Body of pancreas (tissue), 4 donors: ENCODE measurements around the gene COBL. TPM values are rescaled to one million over a fixed set of nuclear protein-coding genes. Genes with fewer than 3 reads are reported as not detected.

Source experiments
- ATAC-seq: fragments of 150-250 bp; one replicate; pipeline ENCODE4 v1.9.1; 2016
- DNase-seq, 4 donors: peaks; one replicate each; pipeline ENCODE4 v3.0.0-alpha.2; 2019
- H3K27ac ChIP-seq, 4 donors: fragments of 200-600 bp; sonication (generic); 1 replicate in 3 of 4; 2 replicates in 1 of 4; pipeline versions ENCODE4 v1.5.1 to v1.6.1; 2016 to 2019; ENCODE audit warnings: mild to moderate bottlenecking in 1 of 4, mixed read lengths in 1 of 4, moderate library complexity in 1 of 4
- H3K27me3 ChIP-seq, 2 donors: fragments of 200-600 bp; sonication (generic); one replicate each; pipeline ENCODE4 v1.6.0; 2016; ENCODE audit warnings: mild to moderate bottlenecking in 1 of 2
- H3K36me3 ChIP-seq, 2 donors: fragments of 200-600 bp; sonication (generic); replicated peaks in 1 of 2; 2 replicates each; pipeline ENCODE4 v1.5.1; 2016; ENCODE audit warnings: low read depth in 2 of 2; ENCODE audit not compliant: insufficient read depth in 1 of 2
- H3K4me1 ChIP-seq: fragments of 200-600 bp; sonication (generic); one replicate; pipeline ENCODE4 v1.6.0; 2016
- H3K4me3 ChIP-seq, 2 donors: fragments of 200-600 bp; sonication (generic); 1 replicate in 1 of 2; 2 replicates in 1 of 2; pipeline ENCODE4 v1.5.1; 2016 to 2019
- H3K9me3 ChIP-seq, 3 donors: fragments of 200-600 bp; sonication (generic); 1 replicate in 2 of 3; 2 replicates in 1 of 3; pipeline ENCODE4 v1.5.1; 2016
- POLR2A ChIP-seq, 3 donors: fragments of 450-650 bp; IDR thresholded peaks; one replicate each; pipeline ENCODE4 v1.6.1; 2016; ENCODE audit warnings: antibody characterized with exemption in 3 of 3, mild to moderate bottlenecking in 2 of 3
- WGBS, 2 donors: methylation state at CpG; one replicate each; pipeline ENCODE4 v1.1.5; 2017; 5-methylcytosine and 5-hydroxymethylcytosine counted together
- intact Hi-C: fragments of 100-400 bp; cut with DNase I; formaldehyde crosslinking; loops from one replicate; pipeline ENCODE4 v1.15.1; 2023
- total RNA-seq, 2 donors: library from RNA; depleted of rRNA; stranded (reverse); fragments of >200 nt; gene quantifications; one replicate each; pipeline ENCODE4 v1.1.0, GENCODE V29; 2016
- TF ChIP-seq, protein P1 (sequence below), 7 experiments: fragments of 450-650 bp in 4 of 7; fragments of 200-600 bp in 3 of 7; sonication (generic) in 3 of 7; IDR thresholded peaks; one replicate each; pipeline ENCODE4 v1.5.1; 2016 to 2019; ENCODE audit warnings: antibody characterized with exemption in 7 of 7

The COBL gene
- total RNA-seq, 2 donors from 2014 or later = 22.3 to 25.4 TPM

DNA sequence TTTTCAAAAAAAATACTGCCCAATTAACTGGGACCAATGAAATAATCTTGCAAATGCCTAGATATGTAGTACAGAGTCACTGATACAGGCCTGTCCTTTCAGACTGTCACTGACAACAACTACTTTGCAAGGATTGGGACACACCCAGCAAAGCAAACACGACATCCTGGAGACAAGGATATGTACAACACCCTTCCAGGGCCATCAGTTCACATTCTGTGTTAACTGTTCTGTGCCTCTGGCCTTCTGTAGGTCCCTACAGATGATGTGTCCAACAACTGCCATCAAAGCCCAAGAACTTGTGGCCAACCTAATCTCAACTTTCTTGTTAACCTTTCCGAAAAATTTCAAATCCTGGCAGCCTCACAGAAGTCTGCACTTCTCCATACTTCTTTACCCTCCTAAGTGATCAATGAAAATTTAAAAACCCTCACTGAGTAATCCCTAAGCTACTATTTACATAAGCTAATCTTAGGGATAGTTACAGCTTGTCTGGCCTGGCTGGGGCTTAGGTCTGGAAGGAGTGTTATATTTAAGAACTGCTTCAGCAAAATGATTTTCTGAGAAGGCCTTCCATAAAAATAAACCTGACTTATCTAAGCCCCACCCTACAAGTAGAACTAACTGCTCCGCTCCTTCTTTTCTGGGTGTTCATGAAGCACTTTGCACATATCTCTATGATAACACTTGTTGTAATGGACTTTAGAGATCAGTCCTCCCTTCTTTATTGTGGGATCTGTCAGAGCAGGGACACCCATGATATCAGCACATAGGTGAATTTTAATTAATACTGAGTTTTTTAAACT lies 21.0 kb downstream of the COBL start:
- Histone ChIP-seq H3K36me3 (no peaks in the 10 kb centered on the region), H3K4me3 (no peak overlapping the region), H3K4me1 (peaks cover 18% of the 10 kb centered on the region), H3K9me3 (no peaks in the 10 kb centered on the region), H3K27me3 (no peaks in the 10 kb centered on the region), H3K27ac (no peak overlapping the region)
- TF ChIP-seq POLR2A (IDR thresholded peaks at IDR 0.05) = no peak
- TF ChIP-seq, protein P1, sequence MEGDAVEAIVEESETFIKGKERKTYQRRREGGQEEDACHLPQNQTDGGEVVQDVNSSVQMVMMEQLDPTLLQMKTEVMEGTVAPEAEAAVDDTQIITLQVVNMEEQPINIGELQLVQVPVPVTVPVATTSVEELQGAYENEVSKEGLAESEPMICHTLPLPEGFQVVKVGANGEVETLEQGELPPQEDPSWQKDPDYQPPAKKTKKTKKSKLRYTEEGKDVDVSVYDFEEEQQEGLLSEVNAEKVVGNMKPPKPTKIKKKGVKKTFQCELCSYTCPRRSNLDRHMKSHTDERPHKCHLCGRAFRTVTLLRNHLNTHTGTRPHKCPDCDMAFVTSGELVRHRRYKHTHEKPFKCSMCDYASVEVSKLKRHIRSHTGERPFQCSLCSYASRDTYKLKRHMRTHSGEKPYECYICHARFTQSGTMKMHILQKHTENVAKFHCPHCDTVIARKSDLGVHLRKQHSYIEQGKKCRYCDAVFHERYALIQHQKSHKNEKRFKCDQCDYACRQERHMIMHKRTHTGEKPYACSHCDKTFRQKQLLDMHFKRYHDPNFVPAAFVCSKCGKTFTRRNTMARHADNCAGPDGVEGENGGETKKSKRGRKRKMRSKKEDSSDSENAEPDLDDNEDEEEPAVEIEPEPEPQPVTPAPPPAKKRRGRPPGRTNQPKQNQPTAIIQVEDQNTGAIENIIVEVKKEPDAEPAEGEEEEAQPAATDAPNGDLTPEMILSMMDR (IDR thresholded peaks at IDR 0.05) = no peak
- no peak for ATAC-seq
- DNase-seq = no peak
- WGBS, 2 donors = 23 to 39% methylated on average over 3 of the region's 3 CpGs
- intact Hi-C loops = no loop called here

DNA sequence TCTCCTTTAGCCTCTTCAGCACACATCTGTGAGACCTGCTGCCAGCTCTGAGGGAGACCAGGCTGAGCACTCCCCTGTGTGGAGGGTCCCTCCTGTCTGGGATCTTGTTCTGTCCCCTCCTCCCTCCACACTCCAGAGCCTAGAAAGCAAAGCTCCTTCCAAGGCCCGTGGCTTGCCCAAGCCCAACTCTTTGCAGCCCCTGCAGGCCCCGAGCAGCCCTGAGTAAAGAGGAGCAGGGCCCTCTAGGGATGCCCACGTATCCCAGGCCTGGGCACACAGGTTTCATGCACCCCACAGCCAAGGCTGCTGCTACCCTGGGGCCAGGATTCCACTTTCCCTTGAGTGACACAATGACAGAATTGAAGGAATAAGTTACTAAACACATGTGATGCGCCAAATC lies 24.0 kb downstream of the COBL start:
- ATAC-seq = no peak
- no peak for DNase-seq
- intact Hi-C loops = no loop called here
- H3K4me3 ChIP-seq = no peak overlapping the region
- TF ChIP-seq, protein P1 (IDR thresholded peaks at IDR 0.05) = no peak
- TF ChIP-seq POLR2A (IDR thresholded peaks at IDR 0.05) = no peak
- peaks cover 35% of the 10 kb centered on the region for H3K4me1 ChIP-seq
- peak overlapping the region in 2 of 4 donors; percentile 8 to 37 for H3K27ac ChIP-seq
- no peaks in the 10 kb centered on the region for H3K36me3 ChIP-seq
- H3K27me3 ChIP-seq = no peaks in the 10 kb centered on the region
- H3K9me3 ChIP-seq = no peaks in the 10 kb centered on the region
- WGBS, 2 donors = 66 to 100% methylated on average over 1 to 4 of the region's 4 CpGs

GRCh38 chr7:51290702-51291540 lies 25.7 kb downstream of the COBL start:
- ATAC-seq = no peak
- H3K27me3 ChIP-seq = no peaks in the 10 kb centered on the region
- no peaks in the 10 kb centered on the region for H3K36me3 ChIP-seq
- H3K4me1 ChIP-seq = peaks cover 32% of the 10 kb centered on the region
- TF ChIP-seq POLR2A (IDR thresholded peaks at IDR 0.05) = no peak
- TF ChIP-seq, protein P1 (IDR thresholded peaks at IDR 0.05) = no peak
- DNase-seq = no peak
- no peak overlapping the region for H3K4me3 ChIP-seq
- intact Hi-C loops = no loop called here
- H3K27ac ChIP-seq = no peak overlapping the region
- H3K9me3 ChIP-seq = no peaks in the 10 kb centered on the region
- WGBS, 2 donors = 89 to 95% methylated on average over 10 of the region's 10 CpGs

GRCh38 chr7:51290304-51290637 lies 26.3 kb downstream of the COBL start:
- Histone ChIP-seq H3K4me1 (peaks cover 26% of the 10 kb centered on the region), H3K4me3 (no peak overlapping the region), H3K27ac (peak overlapping the region in 1 of 4 donors; percentile 33), H3K9me3 (no peaks in the 10 kb centered on the region), H3K36me3 (no peaks in the 10 kb centered on the region), H3K27me3 (no peaks in the 10 kb centered on the region)
- intact Hi-C loops = no loop called here
- 57 to 61% methylated on average over 3 of the region's 3 CpGs for WGBS, 2 donors
- ATAC-seq (no peak), DNase-seq (no peak)
- TF ChIP-seq, protein P1 (IDR thresholded peaks at IDR 0.05) = no peak
- TF ChIP-seq POLR2A (IDR thresholded peaks at IDR 0.05) = no peak
